Endothelial cell of umbilical vein (primary cell): ENCODE measurements around the gene CHD6.

Source experiments
- CTCF ChIP-seq, 2 donors: IDR thresholded peaks; 1 replicate in 1 of 2; 2 replicates in 1 of 2; pipeline ENCODE4 v1.5.1; 2011; ENCODE audit warnings: low read length in 2 of 2, mild to moderate bottlenecking in 2 of 2, moderate library complexity in 2 of 2, control low read depth in 1 of 2, inconsistent platforms in 1 of 2, low read depth in 1 of 2; ENCODE audit not compliant: insufficient read depth in 1 of 2; ENCODE audit errors: extremely low read depth in 1 of 2
- EZH2 ChIP-seq: IDR thresholded peaks from 2 replicates; pipeline ENCODE4 v1.6.1; 2012; ENCODE audit warnings: borderline replicate concordance, low read depth, mild to moderate bottlenecking, moderate library complexity, low read length, inconsistent platforms; ENCODE audit not compliant: severe bottlenecking
- FOS ChIP-seq: IDR thresholded peaks from 2 replicates; pipeline ENCODE4 v1.6.1; 2011; ENCODE audit warnings: mild to moderate bottlenecking, low read length, moderate library complexity, borderline replicate concordance; ENCODE audit not compliant: insufficient read depth
- GATA2 ChIP-seq: IDR thresholded peaks from 2 replicates; pipeline ENCODE4 v1.7.0; 2011; ENCODE audit warnings: low read depth, mild to moderate bottlenecking, moderate library complexity, mixed read lengths, low read length; ENCODE audit not compliant: insufficient read length, insufficient read depth
- JUN ChIP-seq: IDR thresholded peaks from 2 replicates; pipeline ENCODE4 v1.6.1; 2011; ENCODE audit warnings: borderline replicate concordance, low read depth; ENCODE audit not compliant: insufficient read length, insufficient read depth
- MYC ChIP-seq: IDR thresholded peaks from one replicate; pipeline ENCODE4 v1.6.1; 2011; ENCODE audit warnings: mild to moderate bottlenecking, low read depth, low read length
- POLR2A ChIP-seq: IDR thresholded peaks from 2 replicates; pipeline ENCODE4 v1.6.1; 2012; ENCODE audit warnings: low read depth, mild to moderate bottlenecking, control low read depth, low read length
- POLR2AphosphoS5 ChIP-seq: IDR thresholded peaks from 2 replicates; pipeline ENCODE4 v1.6.1; 2012; ENCODE audit warnings: low read depth, mild to moderate bottlenecking, control low read depth, low read length, moderate library complexity; ENCODE audit not compliant: insufficient read depth
- TF ChIP-seq, protein P1 (sequence below): IDR thresholded peaks from 2 replicates; pipeline ENCODE4 v1.6.1; 2011; ENCODE audit not compliant: insufficient read depth, insufficient read length

- no peak for TF ChIP-seq CTCF (IDR thresholded peaks at IDR 0.05; ENCODE audit: extremely low read depth in 1 of 2, insufficient read depth in 1 of 2, low read depth in 1 of 2, low read length in 2 of 2)
- no peak for TF ChIP-seq POLR2A
- no peak for TF ChIP-seq POLR2AphosphoS5
- TF ChIP-seq, protein P1, sequence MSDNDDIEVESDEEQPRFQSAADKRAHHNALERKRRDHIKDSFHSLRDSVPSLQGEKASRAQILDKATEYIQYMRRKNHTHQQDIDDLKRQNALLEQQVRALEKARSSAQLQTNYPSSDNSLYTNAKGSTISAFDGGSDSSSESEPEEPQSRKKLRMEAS: no peak
- TF ChIP-seq GATA2: no peak
- no peak for TF ChIP-seq EZH2
- TF ChIP-seq JUN: no peak
- no peak for TF ChIP-seq FOS
- no peak for TF ChIP-seq MYC
Observed at GRCh38 chr20:41440882-41441281, 177.3 kb downstream of the CHD6 start.
